HepG2 (cell line): ENCODE measurements around the gene ENTPD6. TPM values are rescaled to one million over a fixed set of nuclear protein-coding genes. Genes with fewer than 3 reads are reported as not detected.

Source experiments
- ATAC-seq: fragments of 200-7000 bp; cut with Tn5 transposase; 3 replicates; pipeline ENCODE4 v1.9.1; 2020; ENCODE audit warnings: mild to moderate bottlenecking, moderate library complexity
- BruUV-seq: library from RNA; stranded (reverse); fragments of 400-500 nt; replicated peaks from 2 replicates; lab custom pipeline; 2021; lab: Mats Ljungman, UMichigan
- CTCF ChIA-PET: fragments of 300-600 bp; formaldehyde crosslinking; extraction: SDS; loops from one replicate; lab custom pipeline; 2021; ENCODE audit warnings: low total read pairs, inconsistent platforms, low intra/inter-chr PET ratio; lab: Yijun Ruan, JAX
- POLR2A ChIA-PET: fragments of 350-600 bp; sonication (Branson Sonifier 250); formaldehyde crosslinking; loops from one replicate; lab custom pipeline; 2020; ENCODE audit warnings: antibody characterized with exemption, inconsistent platforms; lab: Yijun Ruan, JAX
- DNase-seq: peaks from one replicate; pipeline ENCODE4 v3.0.0-alpha.2; 2015; ENCODE audit warnings: low spot score
- FAIRE-seq: peaks from 3 replicates; lab custom pipeline; 2011; peaks lifted over from hg19 to GRCh38; lab: Jason Lieb, UNC
- H2AFZ ChIP-seq: one replicate; pipeline ENCODE4 v1.6.1; 2011; ENCODE audit warnings: low read length, inconsistent platforms
- H3K27ac ChIP-seq: fragments of 300-600 bp; 3 replicates; pipeline ENCODE4 v1.8.0; 2011; ENCODE audit warnings: mixed run types, mild to moderate bottlenecking, mixed read lengths, low read length, inconsistent platforms; ENCODE audit not compliant: insufficient read depth; ENCODE audit errors: extremely low read length
- H3K27me3 ChIP-seq, 2 experiments: fragments of 200-600 bp in 1 of 2; 2 replicates in 1 of 2; 3 replicates in 1 of 2; pipeline versions ENCODE4 v1.6.0 to v1.8.0; 2011; ENCODE audit warnings: low read length in 2 of 2, mild to moderate bottlenecking in 2 of 2, moderate library complexity in 2 of 2, inconsistent platforms in 1 of 2; ENCODE audit not compliant: insufficient read depth in 2 of 2, control insufficient read depth in 1 of 2
- H3K36me3 ChIP-seq, 2 experiments: fragments of 200-600 bp in 1 of 2; replicated peaks in 1 of 2; 2 replicates in 1 of 2; 3 replicates in 1 of 2; pipeline versions ENCODE4 v1.5.1 to v1.8.0; 2011; ENCODE audit warnings: low read length in 2 of 2, inconsistent platforms in 1 of 2; ENCODE audit not compliant: insufficient read depth in 2 of 2, control insufficient read depth in 1 of 2
- H3K4me1 ChIP-seq: 2 replicates; pipeline ENCODE4 v1.5.1; 2012; ENCODE audit warnings: low read length, inconsistent platforms; ENCODE audit not compliant: insufficient read depth
- H3K4me2 ChIP-seq: 2 replicates; pipeline ENCODE4 v1.6.0; 2011; ENCODE audit warnings: low read depth, low read length, inconsistent platforms
- H3K4me3 ChIP-seq, 3 experiments: fragments of 200-600 bp in 1 of 3; sonication (generic), shearing (Covaris generic) in 1 of 3; replicated peaks in 1 of 3; 2 replicates each; pipeline ENCODE4 v1.5.1; 2011 to 2016; ENCODE audit warnings: low read length in 3 of 3, inconsistent platforms in 2 of 3, low read depth in 2 of 3, mild to moderate bottlenecking in 2 of 3, control low read depth in 1 of 3, mixed read lengths in 1 of 3; ENCODE audit not compliant: insufficient read depth in 1 of 3
- H3K79me2 ChIP-seq: one replicate; pipeline ENCODE4 v1.6.1; 2011; ENCODE audit warnings: low read length, inconsistent platforms; ENCODE audit not compliant: insufficient read depth
- H3K9ac ChIP-seq: 2 replicates; pipeline ENCODE4 v1.6.0; 2011; ENCODE audit warnings: mild to moderate bottlenecking, low read depth, low read length, inconsistent platforms; ENCODE audit not compliant: insufficient read depth
- H3K9me3 ChIP-seq: 2 replicates; pipeline ENCODE4 v1.5.1; 2012; ENCODE audit warnings: mild to moderate bottlenecking, low read length
- H4K20me1 ChIP-seq: 2 replicates; pipeline ENCODE4 v1.6.0; 2011; ENCODE audit warnings: inconsistent platforms, mild to moderate bottlenecking, low read length, moderate library complexity; ENCODE audit not compliant: insufficient read depth
- ESRRA ChIP-seq: sonication (generic); formaldehyde crosslinking; IDR thresholded peaks from 2 replicates; pipeline ENCODE4 v1.5.1; 2020; ENCODE audit warnings: mild to moderate bottlenecking, low read depth, missing genetic modification reagents
- ETV5 ChIP-seq: IDR thresholded peaks from 2 replicates; pipeline ENCODE4 v1.6.1; 2018; ENCODE audit warnings: missing biosample characterization, missing genetic modification reagents, inconsistent platforms, borderline replicate concordance
- GATAD2A ChIP-seq: IDR thresholded peaks from 2 replicates; pipeline ENCODE4 v1.6.1; 2016
- NFE2L2 ChIP-seq: fragments of 150-350 bp; IDR thresholded peaks from 2 replicates; pipeline ENCODE4 v1.6.1; 2014; ENCODE audit warnings: low read length
- NFIC ChIP-seq: IDR thresholded peaks from 2 replicates; pipeline ENCODE4 v1.6.1; 2012; ENCODE audit warnings: mild to moderate bottlenecking, low read length, inconsistent platforms
- PHF5A ChIP-seq: IDR thresholded peaks from one replicate; pipeline ENCODE4 v1.6.1; 2018; ENCODE audit warnings: low read depth, missing genetic modification reagents; ENCODE audit not compliant: unreplicated experiment
- SAP130 ChIP-seq: IDR thresholded peaks from 2 replicates; pipeline ENCODE4 v1.6.1; 2016; ENCODE audit warnings: low read depth
- ZNF264 ChIP-seq: sonication (generic); formaldehyde crosslinking; IDR thresholded peaks from 2 replicates; pipeline ENCODE4 v1.4.0; 2020; ENCODE audit warnings: missing genetic modification reagents
- ZNF350 ChIP-seq: sonication (generic); formaldehyde crosslinking; IDR thresholded peaks from 2 replicates; pipeline ENCODE4 v1.4.0; 2020; ENCODE audit warnings: mild to moderate bottlenecking, low read depth, missing genetic modification reagents, borderline replicate concordance
- ZNF7 ChIP-seq: IDR thresholded peaks from 2 replicates; pipeline ENCODE4 v1.6.1; 2016; ENCODE audit warnings: missing biosample characterization, missing genetic modification reagents
- ZNF747 ChIP-seq: sonication (generic); formaldehyde crosslinking; IDR thresholded peaks from 2 replicates; pipeline ENCODE4 v1.8.1; 2023; ENCODE audit warnings: missing genetic modification reagents, mild to moderate bottlenecking, borderline replicate concordance
- WGBS: methylation state at CpG from one replicate; pipeline ENCODE4 v1.1.6; 2017; ENCODE audit warnings: low lambda C conversion rate; 5-methylcytosine and 5-hydroxymethylcytosine counted together
- in situ Hi-C: cut with HindIII; loops from 2 replicates; pipeline ENCODE4 v1.10.0; 2017; ENCODE audit warnings: low pct_unique_long_range_greater_than_20kb; ENCODE audit not compliant: extremely low pct_ligation_motif_present
- intact Hi-C: fragments of 100-400 bp; cut with micrococcal nuclease; formaldehyde crosslinking; loops from one replicate; pipeline ENCODE4 v1.10.0; 2022; ENCODE audit not compliant: unreplicated experiment
- polyA plus RNA-seq, 8 experiments: library from polyadenylated mRNA; depleted of rRNA in 3 of 8; stranded (reverse) in 7 of 8; unstranded in 1 of 8; fragments of >200 nt; fragmentation: Illumina TruSeq in 4 of 8; extraction: Trizol in 4 of 8; gene quantifications; 2 replicates each; pipeline versions ENCODE4 v1.2.1 to v1.2.3, GENCODE V29; 2011 to 2016; ENCODE audit warnings: low read depth in 4 of 8, missing spikeins in 1 of 8, mixed read lengths in 1 of 8; ENCODE audit not compliant: insufficient read depth in 1 of 8
- total RNA-seq, 5 experiments: library from RNA; depleted of rRNA; stranded (reverse); fragments of >200 nt; fragmentation: Illumina TruSeq; extraction: Trizol; gene quantifications; 2 replicates each; pipeline ENCODE4 v1.2.3, GENCODE V29; 2016; ENCODE audit warnings: low read depth in 1 of 5
- TF ChIP-seq, protein P1 (sequence below): IDR thresholded peaks from 2 replicates; pipeline ENCODE4 v1.6.1; 2016; ENCODE audit warnings: low read depth, missing genetic modification reagents, missing compliant biosample characterization
- TF ChIP-seq, protein P2 (sequence below): sonication (generic); formaldehyde crosslinking; IDR thresholded peaks from 2 replicates; pipeline ENCODE4 v1.4.0; 2020; ENCODE audit warnings: mild to moderate bottlenecking, low read depth, missing genetic modification reagents
- TF ChIP-seq, protein P3 (sequence below): sonication (generic); formaldehyde crosslinking; IDR thresholded peaks from 2 replicates; pipeline ENCODE4 v1.4.0; 2020; ENCODE audit warnings: missing genetic modification reagents
- TF ChIP-seq, protein P4 (sequence below): IDR thresholded peaks from 2 replicates; pipeline ENCODE4 v1.6.1; 2012; ENCODE audit warnings: inconsistent platforms

ENTPD6 gene
- total and polyA plus RNA-seq, 2 of the 13 experiments (the other 11 are each of a cell fraction or from before 2014, with no cell fraction given): 164 to 172 TPM

DNA sequence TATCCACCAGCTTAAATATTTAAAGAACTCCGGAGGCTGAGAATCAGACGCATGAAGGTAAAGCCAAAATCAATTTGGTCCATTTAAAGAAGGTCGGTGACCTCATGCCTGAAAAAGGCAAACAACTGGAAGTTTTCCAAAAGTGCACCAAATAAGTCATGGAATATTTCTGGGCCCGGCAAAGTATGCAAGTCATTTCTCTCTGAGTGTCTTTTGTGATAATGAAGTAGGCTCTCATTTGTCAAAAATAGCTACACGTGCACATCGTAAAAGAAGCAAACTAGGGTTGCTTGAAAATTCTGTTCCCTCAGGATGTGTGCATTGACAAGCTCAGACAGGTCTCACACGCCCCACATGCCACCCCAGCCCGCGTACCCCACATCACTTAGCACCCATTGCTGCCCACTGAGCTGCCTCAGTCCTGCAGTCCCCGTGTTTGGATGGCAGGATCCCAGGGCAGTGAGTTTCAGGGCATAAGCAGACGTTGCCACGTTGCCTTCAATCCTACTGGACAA lies 31.9 kb downstream of the ENTPD6 start:
- Histone ChIP-seq H3K4me2 (peak overlapping the region; percentile 54), H3K27me3 (no peaks in the 10 kb centered on the region), H3K4me3 (peak overlapping the region in 1 of 3 experiments; percentile 14; a peak in 1 of 6 replicates), H4K20me1 (no peaks in the 10 kb centered on the region), H3K9me3 (no peaks in the 10 kb centered on the region), H3K9ac (no peak overlapping the region; the same call in 1 of the 2 replicates), H2AFZ (no peak overlapping the region), H3K4me1 (peaks cover 51% of the 10 kb centered on the region), H3K36me3 (0 out of 5 replicates have a peak, but pooled peaks cover 0 to 2% of the 10 kb centered on the region in 2 experiments), H3K27ac (peak overlapping the region; percentile 43), H3K79me2 (no peaks in the 10 kb centered on the region)
- ChIA-PET POLR2A (interaction anchor here (0.5 to 6.5 kb wide), 6 partner anchors 10 to 1849 kb away, joined by 3 to 72 read pairs (median 8); partner anchors contain the start of genes ENTPD6 and PYGB), CTCF (no interaction called here)
- DNase-seq: peak; percentile 94
- FAIRE-seq: peak; percentile 98
- intact Hi-C loops: no loop called here
- in situ Hi-C loops: no loop called here
- 13% methylated on average over 12 of the region's 12 CpGs for WGBS
- ATAC-seq: peak; percentile 18
- BruUV-seq: no TSS peak
- TF ChIP-seq ETV5 (CRISPR knock-in tag): no peak; the same call in 1 of the 2 replicates
- TF ChIP-seq GATAD2A (CRISPR knock-in tag): 0 out of 2 replicates have a peak, but pooled peaks have one; percentile 23
- TF ChIP-seq PHF5A (CRISPR knock-in tag): peak; percentile 22
- peak; percentile 57 for TF ChIP-seq SAP130
- 0 out of 2 replicates have a peak, but pooled peaks have one; percentile 4 for TF ChIP-seq NFE2L2
- TF ChIP-seq, protein P1, sequence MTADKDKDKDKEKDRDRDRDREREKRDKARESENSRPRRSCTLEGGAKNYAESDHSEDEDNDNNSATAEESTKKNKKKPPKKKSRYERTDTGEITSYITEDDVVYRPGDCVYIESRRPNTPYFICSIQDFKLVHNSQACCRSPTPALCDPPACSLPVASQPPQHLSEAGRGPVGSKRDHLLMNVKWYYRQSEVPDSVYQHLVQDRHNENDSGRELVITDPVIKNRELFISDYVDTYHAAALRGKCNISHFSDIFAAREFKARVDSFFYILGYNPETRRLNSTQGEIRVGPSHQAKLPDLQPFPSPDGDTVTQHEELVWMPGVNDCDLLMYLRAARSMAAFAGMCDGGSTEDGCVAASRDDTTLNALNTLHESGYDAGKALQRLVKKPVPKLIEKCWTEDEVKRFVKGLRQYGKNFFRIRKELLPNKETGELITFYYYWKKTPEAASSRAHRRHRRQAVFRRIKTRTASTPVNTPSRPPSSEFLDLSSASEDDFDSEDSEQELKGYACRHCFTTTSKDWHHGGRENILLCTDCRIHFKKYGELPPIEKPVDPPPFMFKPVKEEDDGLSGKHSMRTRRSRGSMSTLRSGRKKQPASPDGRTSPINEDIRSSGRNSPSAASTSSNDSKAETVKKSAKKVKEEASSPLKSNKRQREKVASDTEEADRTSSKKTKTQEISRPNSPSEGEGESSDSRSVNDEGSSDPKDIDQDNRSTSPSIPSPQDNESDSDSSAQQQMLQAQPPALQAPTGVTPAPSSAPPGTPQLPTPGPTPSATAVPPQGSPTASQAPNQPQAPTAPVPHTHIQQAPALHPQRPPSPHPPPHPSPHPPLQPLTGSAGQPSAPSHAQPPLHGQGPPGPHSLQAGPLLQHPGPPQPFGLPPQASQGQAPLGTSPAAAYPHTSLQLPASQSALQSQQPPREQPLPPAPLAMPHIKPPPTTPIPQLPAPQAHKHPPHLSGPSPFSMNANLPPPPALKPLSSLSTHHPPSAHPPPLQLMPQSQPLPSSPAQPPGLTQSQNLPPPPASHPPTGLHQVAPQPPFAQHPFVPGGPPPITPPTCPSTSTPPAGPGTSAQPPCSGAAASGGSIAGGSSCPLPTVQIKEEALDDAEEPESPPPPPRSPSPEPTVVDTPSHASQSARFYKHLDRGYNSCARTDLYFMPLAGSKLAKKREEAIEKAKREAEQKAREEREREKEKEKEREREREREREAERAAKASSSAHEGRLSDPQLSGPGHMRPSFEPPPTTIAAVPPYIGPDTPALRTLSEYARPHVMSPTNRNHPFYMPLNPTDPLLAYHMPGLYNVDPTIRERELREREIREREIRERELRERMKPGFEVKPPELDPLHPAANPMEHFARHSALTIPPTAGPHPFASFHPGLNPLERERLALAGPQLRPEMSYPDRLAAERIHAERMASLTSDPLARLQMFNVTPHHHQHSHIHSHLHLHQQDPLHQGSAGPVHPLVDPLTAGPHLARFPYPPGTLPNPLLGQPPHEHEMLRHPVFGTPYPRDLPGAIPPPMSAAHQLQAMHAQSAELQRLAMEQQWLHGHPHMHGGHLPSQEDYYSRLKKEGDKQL: no peak
- TF ChIP-seq ZNF350 (CRISPR knock-in tag): peak; percentile 23; the same call in 1 of the 2 replicates
- no peak for TF ChIP-seq ZNF264 (CRISPR knock-in tag)
- TF ChIP-seq ZNF7 (CRISPR knock-in tag): no peak
- TF ChIP-seq, protein P2, sequence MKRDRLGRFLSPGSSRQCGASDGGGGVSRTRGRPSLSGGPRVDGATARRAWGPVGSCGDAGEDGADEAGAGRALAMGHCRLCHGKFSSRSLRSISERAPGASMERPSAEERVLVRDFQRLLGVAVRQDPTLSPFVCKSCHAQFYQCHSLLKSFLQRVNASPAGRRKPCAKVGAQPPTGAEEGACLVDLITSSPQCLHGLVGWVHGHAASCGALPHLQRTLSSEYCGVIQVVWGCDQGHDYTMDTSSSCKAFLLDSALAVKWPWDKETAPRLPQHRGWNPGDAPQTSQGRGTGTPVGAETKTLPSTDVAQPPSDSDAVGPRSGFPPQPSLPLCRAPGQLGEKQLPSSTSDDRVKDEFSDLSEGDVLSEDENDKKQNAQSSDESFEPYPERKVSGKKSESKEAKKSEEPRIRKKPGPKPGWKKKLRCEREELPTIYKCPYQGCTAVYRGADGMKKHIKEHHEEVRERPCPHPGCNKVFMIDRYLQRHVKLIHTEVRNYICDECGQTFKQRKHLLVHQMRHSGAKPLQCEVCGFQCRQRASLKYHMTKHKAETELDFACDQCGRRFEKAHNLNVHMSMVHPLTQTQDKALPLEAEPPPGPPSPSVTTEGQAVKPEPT: peak; percentile 25; the same call in 1 of the 2 replicates
- TF ChIP-seq ZNF747: no peak
- TF ChIP-seq, protein P3, sequence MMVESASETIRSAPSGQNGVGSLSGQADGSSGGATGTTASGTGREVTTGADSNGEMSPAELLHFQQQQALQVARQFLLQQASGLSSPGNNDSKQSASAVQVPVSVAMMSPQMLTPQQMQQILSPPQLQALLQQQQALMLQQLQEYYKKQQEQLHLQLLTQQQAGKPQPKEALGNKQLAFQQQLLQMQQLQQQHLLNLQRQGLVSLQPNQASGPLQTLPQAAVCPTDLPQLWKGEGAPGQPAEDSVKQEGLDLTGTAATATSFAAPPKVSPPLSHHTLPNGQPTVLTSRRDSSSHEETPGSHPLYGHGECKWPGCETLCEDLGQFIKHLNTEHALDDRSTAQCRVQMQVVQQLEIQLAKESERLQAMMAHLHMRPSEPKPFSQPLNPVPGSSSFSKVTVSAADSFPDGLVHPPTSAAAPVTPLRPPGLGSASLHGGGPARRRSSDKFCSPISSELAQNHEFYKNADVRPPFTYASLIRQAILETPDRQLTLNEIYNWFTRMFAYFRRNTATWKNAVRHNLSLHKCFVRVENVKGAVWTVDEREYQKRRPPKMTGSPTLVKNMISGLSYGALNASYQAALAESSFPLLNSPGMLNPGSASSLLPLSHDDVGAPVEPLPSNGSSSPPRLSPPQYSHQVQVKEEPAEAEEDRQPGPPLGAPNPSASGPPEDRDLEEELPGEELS (CRISPR knock-in tag): 0 out of 2 replicates have a peak, but pooled peaks have one; percentile 22
- TF ChIP-seq, protein P4, sequence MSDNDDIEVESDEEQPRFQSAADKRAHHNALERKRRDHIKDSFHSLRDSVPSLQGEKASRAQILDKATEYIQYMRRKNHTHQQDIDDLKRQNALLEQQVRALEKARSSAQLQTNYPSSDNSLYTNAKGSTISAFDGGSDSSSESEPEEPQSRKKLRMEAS: peak; percentile 33
- TF ChIP-seq NFIC: peak; percentile 82; the same call in 1 of the 2 replicates
- TF ChIP-seq ESRRA (CRISPR knock-in tag): 0 out of 2 replicates have a peak, but pooled peaks have one; percentile 20
